GM19351 (cell line): ENCODE results near the gene FEN1.

Source experiments
- ATAC-seq: cut with Tn5 transposase; IDR thresholded peaks from one replicate; pipeline ENCODE4 v1.9.1; 2021; ENCODE audit warnings: mild to moderate bottlenecking, moderate library complexity; ENCODE audit not compliant: unreplicated experiment

FEN1 gene

GRCh38 chr11:61792310-61793082, at the start of gene FEN1, which contains the start of gene TMEM258:
TSS of gene FEN1 (plus strand) at chr11:61792911. CDS start at chr11:61795362, 2,451 bp downstream.
TSS of gene TMEM258 (minus strand) at chr11:61792599. CDS start at chr11:61792558, 41 bp downstream.
- ATAC-seq: peak; percentile 85

- ATAC-seq: no peak
Measured at GRCh38 chr11:61743486-61744095, 49.1 kb upstream of the FEN1 start.

GRCh38 chr11:61744181-61744580, 48.5 kb upstream of the FEN1 start:
- ATAC-seq: no peak

DNA sequence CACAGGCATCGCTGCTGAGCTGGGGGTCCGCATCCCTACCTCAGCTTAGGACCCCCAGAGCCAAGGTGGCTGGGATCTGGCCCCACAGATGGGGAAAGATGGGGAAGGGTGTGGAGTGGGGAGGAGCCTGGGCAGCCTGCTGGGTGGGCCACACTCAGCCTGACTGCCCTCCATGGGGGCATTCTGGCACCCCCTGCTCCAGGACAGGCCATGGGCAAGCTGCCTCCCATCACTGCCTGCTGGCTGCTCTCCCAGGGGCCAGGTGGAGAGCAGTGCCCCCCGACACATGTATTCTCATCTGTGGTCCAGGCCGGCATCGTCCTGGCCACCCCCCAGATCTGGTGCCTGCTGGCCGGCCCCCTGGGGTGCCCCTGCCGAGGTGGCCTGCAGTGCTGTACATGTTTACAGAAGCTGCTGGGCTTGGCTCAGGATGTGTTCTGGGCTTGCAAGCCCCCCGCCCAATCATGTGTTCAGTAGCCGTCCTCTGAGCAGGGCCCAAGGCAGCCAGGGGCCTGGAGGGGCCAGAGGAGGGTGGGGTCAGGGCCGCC, 48.0 kb upstream of the FEN1 start:
- no peak for ATAC-seq

GRCh38 chr11:61745781-61746441, 46.8 kb upstream of the FEN1 start:
- ATAC-seq: no peak

DNA sequence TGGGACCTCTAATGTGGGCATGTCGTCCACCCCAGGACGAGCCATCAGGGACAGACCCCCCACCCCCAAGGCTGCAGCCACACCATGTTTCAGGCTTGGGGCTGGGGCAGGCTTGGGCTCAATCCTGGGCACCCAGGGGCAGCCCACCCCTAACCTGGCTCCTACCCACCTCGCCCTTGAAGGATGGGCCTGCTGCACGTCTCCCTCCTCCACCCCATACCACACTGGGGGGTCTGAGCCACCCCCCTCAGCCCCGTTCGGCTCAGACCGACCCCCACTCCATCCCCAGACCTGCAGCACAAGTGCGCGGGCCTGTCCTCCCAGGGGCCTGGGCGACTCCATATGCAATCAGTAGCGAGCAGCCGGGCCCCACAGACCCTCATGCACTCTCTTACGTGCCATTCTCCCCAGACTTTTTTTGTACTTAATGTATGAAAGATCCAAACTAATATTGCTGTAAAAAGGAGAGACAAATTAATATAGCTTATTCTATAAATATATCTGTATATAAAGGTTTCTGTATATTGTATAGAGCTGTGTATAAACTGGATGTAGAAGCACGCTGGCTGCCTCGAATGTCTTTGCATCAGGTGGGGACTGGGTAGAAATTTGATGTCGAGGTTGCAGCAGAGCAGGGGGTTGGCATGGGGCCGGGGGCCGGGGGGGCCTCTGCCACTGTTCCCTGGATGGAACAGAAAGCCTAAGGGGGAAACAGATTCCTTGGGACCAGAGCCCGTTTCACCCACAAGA, 46.1 kb upstream of the FEN1 start:
- no peak for ATAC-seq

GRCh38 chr11:61747192-61747966, 45.3 kb upstream of the FEN1 start:
- peak; percentile 78 for ATAC-seq

DNA sequence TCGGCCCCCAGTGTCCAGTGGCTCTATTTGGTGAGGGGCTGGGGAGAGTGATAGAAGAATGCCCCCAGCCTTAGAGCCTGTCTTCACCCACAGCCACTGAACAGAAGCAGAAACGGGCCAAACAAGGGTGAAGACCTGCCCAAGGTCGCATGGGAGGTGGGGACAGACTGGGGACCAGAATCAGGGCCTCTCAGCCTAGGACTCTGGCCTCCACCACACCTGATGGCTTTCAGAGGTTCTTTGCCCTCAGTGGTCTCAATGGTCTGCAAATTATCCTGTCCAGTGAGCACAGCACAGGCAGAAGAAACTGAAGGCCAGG, 44.8 kb upstream of the FEN1 start:
- no peak for ATAC-seq

DNA sequence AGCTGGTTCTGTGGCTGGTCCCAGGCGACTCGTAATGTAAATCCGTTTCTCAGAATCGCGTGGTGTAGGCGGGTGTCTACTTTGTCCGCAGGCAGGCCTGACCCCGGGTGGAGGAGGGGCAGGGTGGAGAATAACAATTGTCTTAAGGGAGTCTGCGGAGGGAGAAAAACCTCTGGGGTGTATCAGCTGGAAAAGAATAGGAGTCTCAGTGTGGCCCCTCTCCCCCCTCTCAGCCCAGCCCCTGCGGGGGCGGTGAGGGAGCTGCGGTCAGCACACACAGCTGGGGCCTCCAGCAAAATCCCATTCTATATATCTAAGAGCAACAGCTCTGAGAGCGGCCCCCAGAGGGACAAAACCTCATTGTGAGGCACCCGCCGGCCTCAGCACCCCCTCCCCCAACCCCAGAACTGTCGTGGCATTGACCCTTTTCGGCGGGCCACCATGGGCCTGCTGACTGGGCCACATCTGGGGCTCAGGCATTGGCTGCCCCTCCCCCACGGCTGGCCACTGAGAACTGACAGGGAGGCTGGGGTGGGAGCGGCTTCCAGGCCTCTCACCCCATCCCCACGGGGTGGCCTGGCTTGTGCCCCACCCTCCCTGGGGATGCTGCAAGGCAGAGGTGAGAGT, 43.0 kb upstream of the FEN1 start:
- ATAC-seq: no peak

DNA sequence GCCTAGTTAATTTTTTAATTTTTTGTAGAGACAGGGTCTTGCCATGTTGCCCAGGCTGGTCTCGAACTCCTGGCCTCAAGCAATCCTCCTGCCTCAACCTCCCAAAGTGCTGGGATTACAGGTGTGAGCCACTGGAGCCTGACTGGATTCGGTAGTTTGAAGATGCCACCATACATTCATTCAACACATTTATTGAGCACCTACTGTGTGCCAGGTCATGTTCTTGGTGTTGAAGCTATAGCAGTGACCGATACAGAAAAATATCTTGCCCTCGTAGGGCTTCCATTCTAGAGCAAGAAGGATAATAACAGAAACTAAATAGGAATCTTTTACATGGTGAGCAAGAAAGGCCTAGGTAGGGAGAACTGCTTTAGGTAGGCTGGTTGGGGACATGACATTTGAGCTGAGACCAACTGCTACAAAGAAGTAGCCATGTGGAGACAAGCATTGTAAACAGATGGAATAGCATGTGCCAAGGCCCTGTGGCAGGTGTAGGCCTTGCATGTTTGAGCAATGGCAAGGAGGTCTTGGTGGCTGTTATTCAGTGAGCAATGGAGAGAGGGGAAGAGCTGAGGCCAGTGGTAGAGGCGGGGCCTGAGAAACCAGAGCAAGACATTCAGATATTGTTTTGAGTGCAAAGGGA, 42.0 kb upstream of the FEN1 start:
- ATAC-seq: no peak

DNA sequence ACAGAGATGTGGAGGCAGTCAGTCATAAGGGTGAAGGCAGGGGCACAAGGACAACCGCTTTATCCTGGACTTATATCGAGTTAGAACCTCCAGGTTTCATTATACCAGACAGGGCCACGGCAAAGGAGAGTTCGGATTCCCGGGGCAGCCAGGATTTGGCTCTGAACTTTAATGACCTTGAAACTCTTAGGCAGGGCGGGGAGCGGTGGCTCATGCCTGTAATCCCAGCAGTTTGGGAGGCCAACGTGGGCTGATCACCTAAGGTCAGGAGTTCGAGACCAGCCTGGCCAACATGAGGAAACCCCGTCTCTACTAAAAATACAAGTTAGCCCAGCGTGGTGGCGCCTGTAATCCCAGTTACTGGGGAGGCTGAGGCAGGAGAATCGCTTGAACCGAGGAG, 41.3 kb upstream of the FEN1 start:
- ATAC-seq: no peak

DNA sequence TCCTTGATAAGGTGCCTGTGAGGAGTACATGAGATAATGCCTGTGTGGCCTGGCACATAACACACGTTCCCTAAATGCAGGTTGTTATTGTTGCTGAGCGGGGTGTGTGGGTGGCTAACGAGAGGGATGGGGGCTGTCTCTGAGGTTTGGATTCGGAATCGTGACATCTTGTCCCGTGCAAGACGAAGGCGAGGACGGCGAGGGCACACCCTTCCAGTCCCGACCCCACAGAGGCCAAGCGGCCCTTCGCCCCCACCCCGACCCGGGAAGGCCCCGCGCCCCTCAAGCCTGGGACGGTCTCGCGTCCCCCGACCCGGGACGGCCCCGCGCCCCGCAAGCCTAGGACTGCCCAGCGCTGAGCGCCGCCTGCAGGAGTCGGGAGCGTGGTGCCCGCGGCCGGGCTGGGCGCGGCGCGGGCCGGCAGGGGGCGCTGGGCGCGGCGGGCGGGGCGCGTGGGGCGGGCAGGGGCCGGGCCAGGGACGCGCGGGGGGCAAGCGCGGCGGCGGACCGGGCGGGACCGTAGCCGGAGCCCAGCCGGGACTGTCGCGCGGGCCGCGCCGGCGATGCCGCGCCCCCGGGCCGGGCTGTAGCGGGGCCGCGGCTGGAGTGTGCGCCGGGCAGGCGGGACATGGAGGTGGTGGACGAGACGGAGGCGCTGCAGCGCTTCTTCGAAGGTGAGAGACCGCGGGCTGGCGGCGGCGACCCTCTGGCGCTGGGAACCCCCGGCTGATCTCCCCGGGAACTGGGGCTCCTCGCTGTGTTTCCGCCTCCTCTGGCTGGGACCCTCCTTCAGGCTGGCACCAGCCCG, 40.4 kb upstream of the FEN1 start, which contains the start of gene MYRF:
Gene MYRF, plus strand, starts transcription at position 520 of the 808 bp plus-strand sequence. Its CDS starts 109 bp downstream, at position 629.
- peak; percentile 40 for ATAC-seq

- ATAC-seq: no peak
Measured at GRCh38 chr11:61752925-61753521, 39.7 kb upstream of the FEN1 start.

GRCh38 chr11:61753672-61754071, 39.0 kb upstream of the FEN1 start:
- ATAC-seq: no peak

DNA sequence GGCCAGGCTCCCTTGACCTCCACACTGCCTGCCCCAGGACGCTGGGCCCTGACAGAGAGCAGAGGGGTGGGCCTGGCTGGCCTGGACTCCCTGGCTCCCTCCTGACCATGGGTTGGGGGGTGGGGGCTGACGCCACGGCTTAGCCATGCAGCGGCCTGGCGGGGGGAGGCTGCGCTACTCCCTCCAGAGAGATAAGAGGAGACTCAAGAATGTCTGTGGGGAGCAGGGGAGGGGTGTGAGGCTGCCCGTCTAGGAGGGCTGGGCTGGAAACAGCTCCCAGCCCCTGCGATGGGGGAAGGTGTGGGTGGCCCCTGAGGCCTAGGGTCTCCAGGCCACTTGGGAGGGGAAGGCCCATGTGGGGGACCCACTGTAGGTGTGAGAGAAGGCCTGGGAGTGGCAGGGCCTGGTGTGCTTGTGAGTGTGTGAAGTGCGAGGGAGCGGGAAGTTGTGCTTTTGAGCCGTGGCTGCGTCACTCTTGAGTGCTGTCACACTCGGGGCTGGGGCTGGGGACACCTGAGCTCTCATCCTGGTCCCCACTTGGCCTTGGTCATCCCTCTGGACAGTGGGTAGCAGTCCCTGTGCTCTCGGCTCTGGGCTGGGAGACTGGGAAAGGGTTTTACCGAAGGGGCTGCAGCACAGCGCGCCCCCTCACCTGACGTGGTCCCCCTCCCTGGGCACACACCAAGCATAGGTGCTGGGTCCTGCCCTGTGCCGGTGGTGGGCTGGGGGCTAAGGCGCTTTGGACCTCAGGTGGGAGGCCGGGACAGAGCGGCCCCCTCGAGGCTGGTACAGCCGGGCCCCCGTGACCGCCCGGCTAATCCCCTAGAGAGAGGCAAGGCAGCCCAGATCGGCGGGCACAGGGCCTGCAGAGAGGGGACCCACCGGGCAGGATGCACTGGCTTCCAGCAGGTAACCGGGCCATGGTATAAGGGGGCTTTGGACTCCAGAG, 37.9 kb upstream of the FEN1 start:
- ATAC-seq: no peak

DNA sequence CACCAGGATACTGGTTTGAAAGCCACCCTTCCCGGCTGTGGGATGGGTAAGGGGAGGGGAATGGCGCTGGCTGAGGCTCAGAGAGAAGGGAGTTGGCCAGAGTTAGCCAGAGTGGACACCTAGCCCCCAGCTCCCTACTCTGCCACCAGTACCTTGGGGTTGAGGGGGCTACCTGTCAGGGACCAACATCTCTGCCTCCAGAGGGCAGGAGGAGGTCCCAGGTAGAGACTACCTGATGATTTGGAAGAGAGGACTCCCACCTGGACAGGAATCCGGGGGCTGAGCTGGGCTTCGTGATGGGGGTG, 36.6 kb upstream of the FEN1 start:
- no peak for ATAC-seq
